Measurements from ENCODE around the gene ARHGAP12. TPM values are rescaled to one million over a fixed set of nuclear protein-coding genes. Genes with fewer than 3 reads are reported as not detected.

The ARHGAP12 gene
- polyA plus RNA-seq, 1 of the 3 experiments (the other 2 are of a cell fraction), result 8.6 TPM

GRCh38 chr10:31771331-31771831, 157.2 kb downstream of the ARHGAP12 start:
- H2AFZ ChIP-seq (ENCODE audit: low read depth), result no peak overlapping the region
- no peak overlapping the region for H3K9ac ChIP-seq
- H3K9me2 ChIP-seq, result no peaks in the 10 kb centered on the region
- ChIA-PET CTCF (interaction anchor here (0.6 kb wide), 1 partner anchor 182 kb away, joined by 3 read pairs; no protein-coding TSS in a partner anchor), POLR2A (no interaction called here)
- H3K36me3 ChIP-seq (replicated peaks in 1 of 2; ENCODE audit: control insufficient read depth in 1 of 2, insufficient read depth in 2 of 2, low read length in 1 of 2), result no peaks in the 10 kb centered on the region
- H4K20me1 ChIP-seq (ENCODE audit: insufficient read depth), result no peaks in the 10 kb centered on the region
- DNase-seq, result no peak
- H3K27me3 ChIP-seq (ENCODE audit: insufficient read depth), result no peaks in the 10 kb centered on the region
- peaks cover 30% of the 10 kb centered on the region for H3F3A ChIP-seq (replicated peaks; ENCODE audit: insufficient read depth)
- H3K79me2 ChIP-seq (ENCODE audit: insufficient read depth), result no peaks in the 10 kb centered on the region
- no peak overlapping the region for H3K27ac ChIP-seq (ENCODE audit: low read depth in 2 of 2, low read length in 1 of 2)
- WGBS (ENCODE audit: low lambda C conversion rate), result 93% methylated on average over 6 of the region's 9 CpGs
- H3K9me3 ChIP-seq, result no peaks in the 10 kb centered on the region
- TF ChIP-seq TCF12 (IDR thresholded peaks at IDR 0.05) (peak; percentile 51; the same call in 1 of the 2 replicates), SMC3 (IDR thresholded peaks at IDR 0.05; ENCODE audit: low read depth, low read length) (no peak), CHD2 (IDR thresholded peaks at IDR 0.05; ENCODE audit: low read length, partially characterized antibody) (no peak), NFIC (IDR thresholded peaks at IDR 0.05; ENCODE audit: borderline replicate concordance) (no peak)
- no peak overlapping the region for H3K4me2 ChIP-seq
- H3K4me1 ChIP-seq (ENCODE audit: control insufficient read depth in 1 of 2, insufficient read depth in 2 of 2, low read depth in 1 of 2, low read length in 1 of 2), result peaks cover 7 to 21% of the 10 kb centered on the region in 2 experiments; a peak in 2 of 4 replicates
- H3K4me3 ChIP-seq (ENCODE audit: low read depth in 2 of 2, low read length in 1 of 2), result no peak overlapping the region

- Histone ChIP-seq H3K27ac (ENCODE audit: low read depth in 2 of 2, low read length in 1 of 2) (peak overlapping the region in 1 of 2 experiments; percentile 82; a peak in 2 of 4 replicates), H3K27me3 (ENCODE audit: insufficient read depth) (no peaks in the 10 kb centered on the region), H3K9ac (no peak overlapping the region), H3K4me1 (ENCODE audit: control insufficient read depth in 1 of 2, insufficient read depth in 2 of 2, low read depth in 1 of 2, low read length in 1 of 2) (peaks cover 7 to 21% of the 10 kb centered on the region in 2 experiments; a peak in 2 of 4 replicates), H3F3A (replicated peaks; ENCODE audit: insufficient read depth) (peaks cover 30% of the 10 kb centered on the region), H2AFZ (ENCODE audit: low read depth) (no peak overlapping the region), H3K4me2 (no peak overlapping the region), H3K79me2 (ENCODE audit: insufficient read depth) (no peaks in the 10 kb centered on the region), H3K36me3 (replicated peaks in 1 of 2; ENCODE audit: control insufficient read depth in 1 of 2, insufficient read depth in 2 of 2, low read length in 1 of 2) (no peaks in the 10 kb centered on the region), H3K9me3 (no peaks in the 10 kb centered on the region), H3K9me2 (no peaks in the 10 kb centered on the region), H4K20me1 (ENCODE audit: insufficient read depth) (no peaks in the 10 kb centered on the region), H3K4me3 (ENCODE audit: low read depth in 2 of 2, low read length in 1 of 2) (no peak overlapping the region; a peak in 1 of 4 replicates)
- 84% methylated on average over 8 of the region's 8 CpGs for WGBS (ENCODE audit: low lambda C conversion rate)
- ChIA-PET POLR2A (no interaction called here), CTCF (interaction anchor here (0.6 to 2.2 kb wide), 35 partner anchors 9 to 1019 kb away, joined by 3 to 16 read pairs (median 4); no protein-coding TSS in a partner anchor)
- peak; percentile 73 for DNase-seq
- TF ChIP-seq MXI1 (IDR thresholded peaks at IDR 0.05; ENCODE audit: low read depth, low read length), result no peak
- TF ChIP-seq RXRA (IDR thresholded peaks at IDR 0.05; ENCODE audit: borderline replicate concordance, low read depth), result no peak
- TF ChIP-seq TEAD4 (IDR thresholded peaks at IDR 0.05; ENCODE audit: borderline replicate concordance, insufficient read depth), result no peak
- no peak for TF ChIP-seq FOSL2 (IDR thresholded peaks at IDR 0.05; ENCODE audit: borderline replicate concordance, low read depth)
- no peak for TF ChIP-seq PBX3 (IDR thresholded peaks at IDR 0.05)
- TF ChIP-seq USF2 (IDR thresholded peaks at IDR 0.05; ENCODE audit: borderline replicate concordance, low read depth, low read length), result no peak
- no peak for TF ChIP-seq MAX (IDR thresholded peaks at IDR 0.05; ENCODE audit: low read depth)
- TF ChIP-seq REST (IDR thresholded peaks at IDR 0.05; ENCODE audit: low read depth, low read length), result no peak
- TF ChIP-seq FOXJ3 (CRISPR knock-in tag; IDR thresholded peaks at IDR 0.05), result no peak
- TF ChIP-seq TCF12 (IDR thresholded peaks at IDR 0.05), result no peak
- TF ChIP-seq POLR2AphosphoS5 (IDR thresholded peaks at IDR 0.05; ENCODE audit: low read depth, low read length), result no peak
- TF ChIP-seq NRF1 (IDR thresholded peaks at IDR 0.05; ENCODE audit: low read depth, low read length), result no peak
- no peak for TF ChIP-seq MEF2A (IDR thresholded peaks at IDR 0.05; ENCODE audit: borderline replicate concordance, low read depth)
- TF ChIP-seq EP300 (IDR thresholded peaks at IDR 0.05; ENCODE audit: borderline replicate concordance in 1 of 2, low read depth in 1 of 2, low read length in 1 of 2), result no peak
- peak; percentile 78 for TF ChIP-seq RAD21 (IDR thresholded peaks at IDR 0.05; ENCODE audit: low read length)
- peak; percentile 70 for TF ChIP-seq SMC3 (IDR thresholded peaks at IDR 0.05; ENCODE audit: low read depth, low read length)
- TF ChIP-seq GABPA (IDR thresholded peaks at IDR 0.05; ENCODE audit: low read depth), result no peak
- TF ChIP-seq JUND (IDR thresholded peaks at IDR 0.05), result no peak
- no peak for TF ChIP-seq IRF3 (IDR thresholded peaks at IDR 0.05; ENCODE audit: low read depth, low read length)
- no peak for TF ChIP-seq CHD2 (IDR thresholded peaks at IDR 0.05; ENCODE audit: low read length, partially characterized antibody)
Measured at GRCh38 chr10:31770307-31770902, 158.2 kb downstream of the ARHGAP12 start.
